Measurements from ENCODE around the gene ZCCHC18.
A peak's percentile ranks its signal among the peaks of the same experiment; 100 is the strongest.
"Not testable (repeated sequence)": the region's sequence is repeated elsewhere in the genome, so short reads cannot be mapped to it uniquely, and the experiment has no call there.

ZCCHC18 gene

DNA sequence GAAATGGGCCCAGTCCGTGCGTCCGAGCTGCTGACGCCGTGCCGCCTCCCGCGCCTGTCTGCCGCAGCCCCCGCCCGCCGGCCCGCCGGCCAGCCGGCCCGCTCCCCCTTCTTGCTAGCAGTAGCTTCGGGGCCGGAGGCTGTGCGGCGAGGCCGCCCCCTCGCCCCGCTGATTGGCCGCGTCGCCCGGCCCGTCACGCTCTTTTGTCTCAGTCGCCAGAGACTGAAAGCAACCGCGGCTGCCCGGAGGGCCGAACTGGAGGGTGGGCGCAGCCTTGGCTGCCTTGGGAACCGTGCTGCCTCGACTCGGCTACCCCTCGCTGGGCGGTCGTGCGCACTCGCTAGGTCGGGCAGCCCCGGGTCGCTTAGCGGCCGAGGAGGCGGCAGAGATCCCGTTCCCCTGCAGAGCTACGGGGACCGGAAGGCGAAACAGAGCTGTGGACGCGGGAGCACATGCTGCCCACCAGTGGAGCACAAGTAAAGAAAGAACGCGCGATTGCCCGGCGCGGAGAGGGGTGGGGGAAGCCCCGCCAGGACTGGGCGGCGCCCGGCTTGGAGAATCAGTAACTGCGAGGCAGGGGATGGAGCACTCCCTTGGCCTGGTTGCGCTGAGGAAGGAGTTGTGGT, at the start of gene ZCCHC18:
Gene ZCCHC18, plus strand, starts transcription at position 198 of the 626 bp plus-strand sequence. CDS start 1,589 bp downstream, outside the sequence.
- FAIRE-seq = no peak

GRCh38 chrX:104062636-104063035, 49.7 kb upstream of the ZCCHC18 start:
- FAIRE-seq = not testable (repeated sequence)

DNA sequence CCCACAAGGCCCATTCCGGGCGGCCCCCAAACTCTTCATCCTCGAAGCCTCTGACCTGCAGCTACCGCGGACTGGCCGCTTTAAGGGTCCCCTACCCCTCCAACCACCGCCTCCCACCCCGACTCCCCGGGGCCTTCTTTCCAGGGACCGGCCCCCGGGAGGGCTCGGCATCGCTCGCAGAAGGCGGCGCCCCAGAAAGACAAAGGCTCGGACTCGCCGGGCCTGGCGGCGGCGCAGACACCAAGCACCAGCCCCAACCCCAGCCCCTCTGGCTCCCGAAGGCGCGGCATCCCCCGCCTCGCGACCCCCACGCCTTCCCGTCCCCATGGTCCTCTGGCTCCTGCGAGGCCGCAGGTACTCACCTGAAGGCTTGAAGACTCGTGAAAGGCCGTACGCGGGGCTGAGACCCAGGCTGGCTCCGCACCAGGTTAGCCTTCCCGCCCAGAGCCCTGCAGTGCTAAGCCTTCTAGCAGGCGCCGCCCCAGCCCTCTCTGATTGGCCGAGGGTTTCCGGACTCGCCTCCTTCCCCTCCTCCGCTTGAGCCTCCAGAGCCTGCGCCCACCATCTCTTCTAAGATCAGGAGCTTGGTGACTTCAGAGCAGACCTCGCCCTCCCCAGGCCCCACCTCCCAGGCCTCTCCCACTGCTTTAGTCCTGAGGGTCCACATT, 36.4 kb upstream of the ZCCHC18 start, which contains the start of gene TMSB15C:
Gene TMSB15C, minus strand, starts transcription at position 459 of the 668 bp plus-strand sequence.
- FAIRE-seq = not testable (repeated sequence)

DNA sequence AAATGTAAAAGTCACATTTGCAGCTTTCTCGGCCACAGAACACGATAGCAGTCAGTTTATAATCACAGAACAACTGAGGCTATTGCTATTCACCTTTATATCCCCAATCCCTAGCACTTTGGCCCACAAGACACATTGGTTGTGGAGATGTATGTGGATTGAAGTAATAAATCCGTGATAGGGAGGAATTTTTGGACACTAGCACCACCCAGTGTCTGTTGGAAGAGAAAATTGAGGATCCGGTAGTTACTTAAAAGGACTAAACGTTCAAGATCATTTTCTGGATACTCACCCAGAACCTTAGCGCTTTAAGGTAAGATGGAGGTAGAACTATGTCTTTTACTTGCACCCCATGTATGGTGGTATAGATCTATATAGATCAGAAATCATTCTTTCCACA, 34.5 kb upstream of the ZCCHC18 start:
- not testable (repeated sequence) for FAIRE-seq

- FAIRE-seq = no peak
These were observed 28.3 kb upstream of the ZCCHC18 start for GRCh38 chrX:104084063-104084462.

DNA sequence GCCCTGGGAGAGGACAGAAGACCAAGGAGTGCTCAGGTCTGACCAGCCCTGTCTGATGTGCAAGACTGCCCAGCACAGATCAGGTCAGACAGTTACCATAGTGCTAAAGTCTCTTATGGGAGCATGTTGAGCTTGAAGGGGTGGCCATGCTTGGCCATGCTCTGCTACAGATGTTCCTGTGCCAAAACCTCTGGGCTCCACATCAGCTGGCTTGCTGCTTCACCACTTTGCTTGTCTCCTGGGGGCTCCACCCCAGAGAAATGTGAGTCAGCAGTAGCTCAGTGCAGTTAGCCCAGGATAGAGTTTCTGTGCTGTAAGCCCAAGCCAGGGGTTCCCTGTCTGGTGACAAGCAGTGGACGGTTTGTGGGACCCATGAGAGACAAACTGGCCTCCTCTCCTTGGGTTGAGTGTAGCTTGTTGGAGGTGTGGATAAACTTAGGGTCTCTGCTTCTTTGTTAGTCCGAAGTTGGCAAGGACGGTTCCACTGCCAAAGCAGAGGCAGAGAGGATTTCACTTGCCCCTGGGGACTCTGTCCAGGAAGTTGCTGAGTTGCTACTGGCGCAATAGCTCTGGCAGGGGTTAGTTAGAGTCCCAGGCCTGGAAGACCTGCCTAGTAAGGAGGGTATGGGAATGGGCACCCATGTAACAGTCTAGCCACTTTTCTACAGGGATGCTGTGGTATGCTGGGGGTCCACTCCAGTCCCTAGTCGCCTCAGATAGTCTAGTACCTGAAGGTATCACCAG, 27.6 kb upstream of the ZCCHC18 start:
- no peak for FAIRE-seq

GRCh38 chrX:104085477-104085876, 26.8 kb upstream of the ZCCHC18 start:
- no peak for FAIRE-seq

- no peak for FAIRE-seq
These were observed 26.4 kb upstream of the ZCCHC18 start for GRCh38 chrX:104085919-104086318.

DNA sequence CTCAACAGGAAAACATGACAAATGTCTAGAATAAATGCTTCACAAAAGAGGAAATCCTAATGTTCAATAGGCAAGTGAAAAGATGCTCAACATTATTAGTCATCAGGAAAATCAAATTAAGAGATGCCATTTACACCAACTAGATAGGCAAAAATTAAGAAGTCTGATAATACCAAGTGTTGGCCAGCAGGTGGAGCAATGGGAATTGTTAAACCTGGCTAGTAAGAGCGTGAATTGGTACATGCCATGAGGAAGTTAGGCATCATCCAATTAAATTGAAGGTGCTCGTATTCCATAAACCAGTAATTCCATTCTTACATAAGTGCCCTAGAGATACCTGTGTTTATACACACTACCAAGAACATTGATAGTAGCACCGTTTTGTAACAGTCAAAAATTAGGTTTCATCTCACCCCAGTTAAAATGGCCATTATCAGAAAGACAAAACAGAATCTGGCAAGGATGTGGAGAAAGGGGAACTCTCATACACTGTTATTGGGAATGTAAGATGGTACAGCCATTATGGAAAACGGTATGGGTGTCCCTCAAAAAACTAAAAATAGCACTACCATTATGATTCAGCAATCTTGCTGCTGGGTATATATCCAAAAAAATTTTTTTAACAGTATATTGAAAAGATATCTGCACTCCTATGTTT, 14.0 kb upstream of the ZCCHC18 start:
- peak; percentile 96 for FAIRE-seq

GRCh38 chrX:104098919-104099318, 13.4 kb upstream of the ZCCHC18 start:
- FAIRE-seq = no peak

DNA sequence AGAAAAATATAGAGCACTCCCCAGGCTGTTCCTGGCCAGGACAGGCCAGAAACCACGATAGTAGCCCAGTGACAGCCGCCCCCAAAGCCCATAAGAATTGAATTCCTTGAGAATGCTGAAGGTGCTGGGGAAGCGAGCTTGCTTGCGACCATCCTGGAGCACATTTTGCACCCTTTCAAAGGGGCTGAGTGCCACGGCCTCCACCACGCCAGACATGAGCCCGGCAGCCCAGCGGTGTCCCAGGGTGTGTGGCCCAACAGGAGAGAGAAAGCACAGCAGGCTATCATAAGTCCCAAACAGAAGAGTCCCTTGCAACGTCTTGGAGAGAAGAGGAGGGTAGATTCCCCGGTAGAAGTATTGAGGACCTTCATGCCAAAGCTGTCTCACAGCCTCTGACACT, 7.6 kb upstream of the ZCCHC18 start:
- FAIRE-seq = no peak

DNA sequence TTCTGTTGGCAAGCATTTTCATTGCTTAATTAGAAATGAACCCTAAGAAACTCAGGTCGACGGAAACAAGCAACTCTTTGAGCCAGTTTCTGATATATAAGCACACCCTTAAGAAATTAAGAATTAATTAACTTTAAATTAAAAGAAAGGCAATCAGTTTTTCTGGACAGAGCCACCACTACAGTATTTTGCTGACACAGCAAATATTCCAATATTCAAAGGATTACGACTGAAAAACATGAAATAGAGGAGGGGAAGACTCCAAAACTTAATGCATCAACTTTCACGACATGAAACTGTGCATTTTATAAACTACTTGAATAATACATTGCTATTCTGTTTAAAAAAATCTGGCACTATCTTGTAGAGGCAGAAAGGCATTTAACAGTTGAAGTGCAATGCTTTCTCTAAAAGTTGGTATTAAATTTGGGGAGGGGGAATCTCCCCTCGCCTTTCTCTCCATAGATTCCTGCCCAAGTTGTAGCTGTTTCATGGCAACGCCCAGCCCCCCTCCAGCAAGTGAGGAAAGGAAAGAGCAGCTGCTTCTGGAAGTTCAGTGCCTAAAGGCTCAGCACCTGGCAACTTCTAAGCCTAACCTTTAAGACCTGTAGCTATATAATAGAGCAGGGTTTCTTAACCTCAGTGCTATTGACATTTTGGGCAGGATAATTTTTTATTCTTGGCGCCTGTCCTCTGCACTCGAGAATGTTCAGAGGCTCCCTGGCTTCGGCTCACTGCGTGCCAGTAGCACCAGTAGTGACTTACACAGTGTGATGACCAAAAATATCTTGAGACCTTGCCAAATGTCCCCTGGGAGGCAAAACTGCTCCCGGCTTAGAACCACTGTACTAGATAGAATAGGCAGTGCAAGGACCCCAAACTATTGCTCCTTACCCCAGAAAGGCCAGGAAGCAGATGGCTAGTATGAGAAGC, 6.7 kb upstream of the ZCCHC18 start:
- FAIRE-seq = no peak

DNA sequence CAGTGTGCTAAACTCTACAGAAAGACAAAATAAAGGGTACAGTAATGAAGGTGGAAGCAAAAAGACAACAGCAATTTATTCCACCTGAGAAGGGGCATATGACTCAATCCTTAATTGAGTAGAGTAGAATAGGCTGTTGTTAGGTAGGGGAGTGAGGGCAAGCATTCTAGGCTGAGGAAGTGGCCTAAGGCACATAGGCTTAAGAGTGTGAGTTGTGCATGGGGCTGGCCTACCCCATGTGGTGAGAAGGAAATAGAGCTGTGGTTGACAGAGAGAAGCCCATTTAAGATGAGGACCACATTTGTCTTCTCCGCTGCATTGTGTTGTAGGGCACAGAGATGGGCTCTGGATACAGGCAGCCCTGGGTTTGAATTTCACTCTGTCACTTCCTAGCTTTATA, 3.4 kb upstream of the ZCCHC18 start:
- FAIRE-seq = no peak

DNA sequence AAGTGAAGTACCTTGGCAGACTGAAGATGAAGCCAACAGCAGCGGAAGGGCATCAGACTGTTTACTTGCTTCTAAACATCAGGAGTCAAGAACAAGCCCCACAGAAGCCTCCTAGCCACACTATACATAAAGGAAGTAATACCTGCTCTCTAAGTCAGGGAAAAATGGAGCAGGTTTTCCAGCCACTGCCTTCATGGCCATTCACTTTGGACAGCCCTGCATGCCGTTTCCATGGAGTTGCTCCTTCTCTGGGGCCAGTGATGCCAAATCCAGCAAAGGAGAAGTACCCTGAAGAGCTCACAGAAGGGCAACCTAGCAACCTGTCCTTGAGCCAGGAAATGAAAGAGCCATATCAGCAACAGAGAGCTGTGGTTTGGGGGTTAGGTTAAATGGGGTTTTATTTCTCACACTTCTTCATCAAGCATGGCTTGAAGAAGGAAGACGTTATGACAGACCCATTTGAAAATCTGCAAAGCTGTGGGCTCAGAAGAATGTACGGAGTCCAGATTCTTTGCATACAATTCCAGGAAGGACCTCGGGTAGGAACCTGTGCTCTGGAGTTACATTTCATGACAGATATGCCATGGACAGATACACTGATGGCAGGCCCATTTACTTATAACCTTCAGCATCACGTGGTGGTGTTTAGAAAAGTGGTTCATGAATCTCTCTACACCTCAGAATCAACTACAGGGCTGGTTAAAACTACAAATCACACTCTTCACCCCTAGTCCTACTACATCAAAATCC, 1.7 kb upstream of the ZCCHC18 start:
- FAIRE-seq = not testable (repeated sequence)

GRCh38 chrX:104113222-104113965, 1.1 kb downstream of the ZCCHC18 start:
- FAIRE-seq = peak; percentile 59

GRCh38 chrX:104117759-104118158, 5.4 kb downstream of the ZCCHC18 start:
- FAIRE-seq = no peak

GRCh38 chrX:104118765-104119164, 6.4 kb downstream of the ZCCHC18 start:
- no peak for FAIRE-seq

DNA sequence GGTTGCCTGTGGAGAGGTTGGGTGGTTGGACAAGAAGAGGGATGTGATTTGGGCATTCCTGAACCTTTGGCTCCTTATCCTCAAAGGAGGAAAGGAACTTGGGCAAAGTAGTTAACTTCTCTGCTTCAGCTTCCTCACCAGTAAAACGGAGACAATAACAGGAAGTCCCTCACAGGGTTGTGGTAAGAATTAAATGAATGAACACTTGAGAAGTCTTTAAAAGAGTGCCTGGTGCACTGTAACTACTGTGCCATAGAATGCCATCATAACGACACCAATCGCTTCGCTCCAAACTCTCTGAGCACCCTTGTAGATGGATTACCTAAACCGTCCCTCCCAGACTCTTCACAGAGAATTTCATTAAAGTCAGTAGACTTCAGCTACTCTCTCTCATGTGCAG, 10.5 kb downstream of the ZCCHC18 start:
- no peak for FAIRE-seq

DNA sequence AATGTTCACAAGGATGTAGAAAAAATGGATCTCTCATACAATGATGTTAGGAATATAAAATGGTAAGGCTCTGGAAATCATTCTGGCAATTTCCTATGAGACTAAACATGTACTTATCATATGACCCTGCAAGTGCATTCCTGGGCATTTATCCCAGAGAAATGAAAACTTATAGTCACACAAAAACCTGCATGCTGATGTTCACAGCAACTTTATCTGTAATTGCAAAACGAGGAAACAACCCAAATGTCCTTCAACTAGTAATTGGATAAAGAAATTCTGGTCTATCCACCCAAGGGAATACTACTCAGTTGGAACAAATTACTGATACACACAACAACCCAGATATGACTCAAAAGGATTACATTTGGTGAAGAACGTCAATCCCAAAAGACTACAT, 14.5 kb downstream of the ZCCHC18 start:
- no peak for FAIRE-seq

GRCh38 chrX:104130808-104131207, 18.5 kb downstream of the ZCCHC18 start:
- FAIRE-seq = no peak
